Measurements from ENCODE around the gene TAF11L11.
"Not testable (repeated sequence)": the region's sequence is repeated elsewhere in the genome, so short reads cannot be mapped to it uniquely, and the experiment has no call there.

The TAF11L11 gene

DNA sequence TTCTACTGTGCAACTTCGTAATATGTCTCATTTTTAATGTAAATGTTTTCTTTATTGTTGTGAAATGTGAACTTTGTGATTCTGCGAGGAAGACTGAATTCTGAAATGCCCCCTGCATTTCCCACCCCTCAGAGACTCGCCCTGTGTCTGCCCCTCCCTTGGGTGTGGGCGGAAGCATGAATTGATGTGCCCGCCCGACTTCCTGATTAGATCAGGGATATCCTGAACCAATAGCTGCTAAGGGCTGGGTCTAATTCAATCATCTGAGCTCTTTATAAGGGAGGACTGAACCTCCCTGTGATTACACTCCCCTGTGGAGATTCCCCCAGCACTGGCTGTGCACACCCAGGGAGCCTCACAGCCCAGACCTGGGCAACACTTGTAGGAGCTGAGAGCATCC is at the start of gene TAF11L11:
TSS of gene TAF11L11 (plus strand) at position 304 of the 400 bp plus-strand sequence.
- CTCF ChIA-PET; DNase-seq (ENCODE audit: low spot score); POLR2A ChIA-PET (ENCODE audit: low non-redundant PET); H3K27ac ChIP-seq: not testable (repeated sequence)

DNA sequence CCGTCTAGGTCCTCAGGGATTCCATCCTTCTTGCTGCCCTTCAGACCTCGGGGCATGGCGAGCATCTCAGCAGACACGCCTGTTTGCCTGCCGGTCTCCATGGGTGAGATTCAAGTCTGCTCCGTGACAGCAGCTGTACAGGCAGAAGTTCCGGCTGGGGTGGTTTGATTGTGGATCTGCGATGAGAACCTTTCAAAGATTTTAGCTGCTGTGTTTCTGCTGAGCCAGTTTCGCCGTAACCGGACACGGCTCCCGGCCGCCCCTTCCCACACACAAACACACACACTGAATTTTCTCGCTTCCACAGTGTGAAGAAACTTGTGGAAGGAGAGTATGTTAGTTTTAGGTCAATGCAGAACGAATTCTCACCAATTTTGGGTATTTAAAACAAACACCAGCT is 18.3 kb upstream of the TAF11L11 start, which contains the start of gene TAF11L7:
TSS of gene TAF11L7 (minus strand) at position 101 of the 400 bp plus-strand sequence.
- POLR2A ChIA-PET (ENCODE audit: low non-redundant PET); DNase-seq (ENCODE audit: low spot score); CTCF ChIA-PET; H3K27ac ChIP-seq: not testable (repeated sequence)

DNA sequence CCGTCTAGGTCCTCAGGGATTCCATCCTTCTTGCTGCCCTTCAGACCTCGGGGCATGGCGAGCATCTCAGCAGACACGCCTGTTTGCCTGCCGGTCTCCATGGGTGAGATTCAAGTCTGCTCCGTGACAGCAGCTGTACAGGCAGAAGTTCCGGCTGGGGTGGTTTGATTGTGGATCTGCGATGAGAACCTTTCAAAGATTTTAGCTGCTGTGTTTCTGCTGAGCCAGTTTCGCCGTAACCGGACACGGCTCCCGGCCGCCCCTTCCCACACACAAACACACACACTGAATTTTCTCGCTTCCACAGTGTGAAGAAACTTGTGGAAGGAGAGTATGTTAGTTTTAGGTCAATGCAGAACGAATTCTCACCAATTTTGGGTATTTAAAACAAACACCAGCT is 13.1 kb upstream of the TAF11L11 start, which contains the start of gene TAF11L8:
TSS of gene TAF11L8 (minus strand) at position 101 of the 400 bp plus-strand sequence.
- CTCF ChIA-PET, result not testable (repeated sequence)

DNA sequence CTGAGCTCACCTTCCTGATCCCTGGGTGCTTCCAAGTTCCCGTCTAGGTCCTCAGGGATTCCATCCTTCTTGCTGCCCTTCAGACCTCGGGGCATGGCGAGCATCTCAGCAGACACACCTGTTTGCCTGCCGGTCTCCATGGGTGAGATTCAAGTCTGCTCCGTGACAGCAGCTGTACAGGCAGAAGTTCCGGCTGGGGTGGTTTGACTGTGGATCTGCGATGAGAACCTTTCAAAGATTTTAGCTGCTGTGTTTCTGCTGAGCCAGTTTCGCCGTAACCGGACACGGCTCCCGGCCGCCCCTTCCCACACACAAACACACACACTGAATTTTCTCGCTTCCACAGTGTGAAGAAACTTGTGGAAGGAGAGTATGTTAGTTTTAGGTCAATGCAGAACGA is 9.7 kb upstream of the TAF11L11 start, which contains the start of gene TAF11L9:
TSS of gene TAF11L9 (minus strand) at position 140 of the 400 bp plus-strand sequence.
- not testable (repeated sequence) for DNase-seq (ENCODE audit: low spot score)

More for the DNA sequence above, 13.1 kb upstream of the TAF11L11 start, which contains the start of gene TAF11L8:
- POLR2A ChIA-PET (ENCODE audit: low non-redundant PET); H3K27ac ChIP-seq; DNase-seq (ENCODE audit: low spot score): not testable (repeated sequence)

DNA sequence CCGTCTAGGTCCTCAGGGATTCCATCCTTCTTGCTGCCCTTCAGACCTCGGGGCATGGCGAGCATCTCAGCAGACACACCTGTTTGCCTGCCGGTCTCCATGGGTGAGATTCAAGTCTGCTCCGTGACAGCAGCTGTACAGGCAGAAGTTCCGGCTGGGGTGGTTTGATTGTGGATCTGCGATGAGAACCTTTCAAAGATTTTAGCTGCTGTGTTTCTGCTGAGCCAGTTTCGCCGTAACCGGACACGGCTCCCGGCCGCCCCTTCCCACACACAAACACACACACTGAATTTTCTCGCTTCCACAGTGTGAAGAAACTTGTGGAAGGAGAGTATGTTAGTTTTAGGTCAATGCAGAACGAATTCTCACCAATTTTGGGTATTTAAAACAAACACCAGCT is 6.3 kb upstream of the TAF11L11 start, which contains the start of gene TAF11L10:
TSS of gene TAF11L10 (minus strand) at position 101 of the 400 bp plus-strand sequence.
- H3K27ac ChIP-seq; CTCF ChIA-PET; POLR2A ChIA-PET (ENCODE audit: low non-redundant PET); DNase-seq (ENCODE audit: low spot score): not testable (repeated sequence)

More for the DNA sequence above, 9.7 kb upstream of the TAF11L11 start, which contains the start of gene TAF11L9:
- H3K27ac ChIP-seq; CTCF ChIA-PET; POLR2A ChIA-PET (ENCODE audit: low non-redundant PET): not testable (repeated sequence)

DNA sequence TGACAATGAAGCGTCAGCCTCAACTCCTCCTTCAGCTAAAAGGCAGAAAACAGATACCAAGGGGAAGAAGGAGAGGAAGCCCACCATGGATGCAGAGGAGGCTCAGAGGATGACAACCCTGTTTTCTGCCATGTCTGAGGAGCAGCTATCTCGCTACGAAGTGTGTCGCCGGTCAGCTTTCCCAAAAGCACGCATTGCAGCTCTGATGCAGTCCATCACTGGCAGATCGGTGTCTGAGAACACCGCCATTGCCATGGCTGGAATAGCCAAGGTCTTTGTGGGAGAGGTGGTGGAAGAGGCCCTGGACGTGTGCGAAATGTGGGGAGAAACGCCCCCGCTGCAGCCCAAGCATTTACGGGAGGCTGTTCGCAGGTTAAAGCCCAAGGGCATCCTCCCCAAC is 968 bp downstream of the TAF11L11 start:
- CTCF ChIA-PET, result no interaction called here
- no peak for DNase-seq (ENCODE audit: low spot score)
- POLR2A ChIA-PET (ENCODE audit: low non-redundant PET), result no interaction called here
- no peak overlapping the region for H3K27ac ChIP-seq
- TF ChIP-seq, protein P1, sequence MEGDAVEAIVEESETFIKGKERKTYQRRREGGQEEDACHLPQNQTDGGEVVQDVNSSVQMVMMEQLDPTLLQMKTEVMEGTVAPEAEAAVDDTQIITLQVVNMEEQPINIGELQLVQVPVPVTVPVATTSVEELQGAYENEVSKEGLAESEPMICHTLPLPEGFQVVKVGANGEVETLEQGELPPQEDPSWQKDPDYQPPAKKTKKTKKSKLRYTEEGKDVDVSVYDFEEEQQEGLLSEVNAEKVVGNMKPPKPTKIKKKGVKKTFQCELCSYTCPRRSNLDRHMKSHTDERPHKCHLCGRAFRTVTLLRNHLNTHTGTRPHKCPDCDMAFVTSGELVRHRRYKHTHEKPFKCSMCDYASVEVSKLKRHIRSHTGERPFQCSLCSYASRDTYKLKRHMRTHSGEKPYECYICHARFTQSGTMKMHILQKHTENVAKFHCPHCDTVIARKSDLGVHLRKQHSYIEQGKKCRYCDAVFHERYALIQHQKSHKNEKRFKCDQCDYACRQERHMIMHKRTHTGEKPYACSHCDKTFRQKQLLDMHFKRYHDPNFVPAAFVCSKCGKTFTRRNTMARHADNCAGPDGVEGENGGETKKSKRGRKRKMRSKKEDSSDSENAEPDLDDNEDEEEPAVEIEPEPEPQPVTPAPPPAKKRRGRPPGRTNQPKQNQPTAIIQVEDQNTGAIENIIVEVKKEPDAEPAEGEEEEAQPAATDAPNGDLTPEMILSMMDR (conservative IDR thresholded peaks at IDR 0.05; ENCODE audit: low read depth), result no peak

DNA sequence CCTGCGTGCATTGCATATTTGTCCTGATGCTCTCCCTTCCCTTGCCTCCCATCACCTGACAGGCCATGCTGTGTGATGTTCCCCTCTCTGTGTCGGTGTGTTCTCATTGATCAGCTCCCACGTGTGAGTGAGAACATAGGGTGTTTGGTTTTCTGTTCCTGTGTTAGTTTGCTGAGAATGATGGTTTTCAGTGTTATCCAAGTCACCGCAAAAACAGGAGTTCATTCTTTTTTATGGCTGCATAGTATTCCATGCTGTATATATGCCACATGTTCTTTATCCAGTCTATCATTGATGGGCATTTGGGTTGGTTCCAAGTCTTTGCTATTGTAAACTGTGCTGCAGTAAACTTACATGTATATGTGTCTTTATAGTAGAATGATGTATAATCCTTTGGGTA is 3.5 kb downstream of the TAF11L11 start:
- CTCF ChIA-PET; H3K27ac ChIP-seq; POLR2A ChIA-PET (ENCODE audit: low non-redundant PET); DNase-seq (ENCODE audit: low spot score): not testable (repeated sequence)

DNA sequence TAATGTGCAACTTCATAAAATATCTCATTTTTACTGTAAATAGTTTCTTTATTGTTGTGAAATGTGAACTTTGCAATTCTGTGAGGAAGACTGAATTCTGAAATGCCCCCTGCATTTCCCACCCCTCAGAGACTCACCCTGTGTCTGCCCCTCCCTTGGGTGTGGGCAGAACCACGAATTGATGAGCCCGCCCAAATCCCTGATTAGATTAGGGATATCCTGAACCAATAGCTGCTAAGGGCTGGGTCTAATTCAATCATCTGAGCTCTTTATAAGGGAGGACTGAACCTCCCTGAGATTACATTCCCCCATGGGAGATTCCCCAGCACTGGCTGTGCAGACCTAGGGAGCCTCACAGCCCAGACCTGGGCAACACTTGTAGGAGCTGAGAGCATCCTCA is 6.1 kb downstream of the TAF11L11 start, which contains the start of gene TAF11L12:
TSS of gene TAF11L12 (plus strand) at position 301 of the 400 bp plus-strand sequence.
- POLR2A ChIA-PET (ENCODE audit: low non-redundant PET), result not testable (repeated sequence)

DNA sequence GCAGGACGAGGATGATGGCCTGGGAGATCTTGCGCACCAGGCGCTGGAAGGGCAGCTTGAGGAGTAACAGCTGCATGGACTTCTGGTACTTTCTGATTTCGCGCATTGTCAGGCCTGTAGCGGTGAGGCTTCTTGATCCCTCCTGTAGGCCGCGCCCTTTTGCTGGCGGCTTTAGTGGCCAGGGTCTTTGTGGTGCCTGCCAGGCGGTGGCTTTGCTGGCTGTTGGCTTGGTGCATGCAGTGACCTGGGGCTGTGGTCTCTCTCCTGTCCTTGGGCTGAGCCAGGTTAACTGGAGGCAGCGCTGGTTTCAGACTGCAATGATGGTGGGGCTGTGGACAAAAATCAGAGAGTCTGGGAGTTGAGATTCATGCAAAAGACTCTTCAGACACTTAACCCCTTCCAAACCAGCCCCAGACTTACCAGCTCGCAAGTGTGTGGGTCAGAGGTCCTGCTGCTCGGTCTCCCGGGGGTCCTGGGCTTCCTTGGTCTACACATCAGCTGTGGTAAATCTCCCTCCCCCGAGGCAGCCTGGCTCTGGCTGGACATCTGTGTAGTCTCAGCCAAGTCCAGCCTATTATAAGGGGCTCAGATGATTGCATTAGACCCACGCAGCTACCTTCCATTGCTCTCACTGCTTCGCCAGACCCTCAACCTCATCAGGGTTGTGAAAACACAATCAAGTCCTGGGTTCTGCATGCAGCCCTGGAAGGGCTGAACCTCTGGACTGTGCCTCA is 11.1 kb downstream of the TAF11L11 start:
- ChIA-PET POLR2A (ENCODE audit: low non-redundant PET) (no interaction called here), CTCF (no interaction called here)
- no peak for DNase-seq (ENCODE audit: low spot score)
- TF ChIP-seq, protein P1 (conservative IDR thresholded peaks at IDR 0.05; ENCODE audit: low read depth), result no peak
- H3K27ac ChIP-seq, result no peak overlapping the region

More for the DNA sequence above, 6.1 kb downstream of the TAF11L11 start, which contains the start of gene TAF11L12:
- H3K27ac ChIP-seq; CTCF ChIA-PET; DNase-seq (ENCODE audit: low spot score): not testable (repeated sequence)

DNA sequence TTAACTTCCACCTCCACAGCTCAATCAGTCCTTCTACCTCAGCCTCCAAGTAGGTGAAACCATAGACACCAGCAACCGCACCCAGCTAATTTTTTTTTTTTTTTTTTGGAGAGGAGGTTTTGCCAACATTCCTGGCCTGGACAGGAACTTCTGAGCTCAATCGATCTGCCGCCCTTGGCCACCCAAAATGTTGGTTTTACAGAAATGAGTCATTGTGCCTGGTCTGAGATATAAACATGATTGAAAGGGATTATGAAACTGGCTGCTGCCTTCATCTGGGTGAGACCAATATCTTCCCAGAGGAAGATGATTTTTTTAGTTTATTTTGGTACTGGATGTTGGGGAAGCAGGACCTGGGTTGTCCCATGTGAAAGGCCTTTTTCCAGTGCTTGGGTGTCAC is 15.4 kb downstream of the TAF11L11 start:
- DNase-seq (ENCODE audit: low spot score), result no peak
- ChIA-PET POLR2A (ENCODE audit: low non-redundant PET) (no interaction called here), CTCF (interaction anchor here (0.6 kb wide), 1 partner anchor 1064 kb away, joined by 5 read pairs; no protein-coding TSS in a partner anchor)
- H3K27ac ChIP-seq, result no peak overlapping the region
- TF ChIP-seq, protein P1 (conservative IDR thresholded peaks at IDR 0.05; ENCODE audit: low read depth), result no peak

Measured in RWPE1 (cell line).